KMS-11 (cell line): ENCODE results near the gene RPTN.

Experiments
- H2AFZ ChIP-seq: fragments of 200-600 bp; sonication (generic); 2 replicates; pipeline ENCODE4 v1.6.1; 2016; ENCODE audit warnings: antibody characterized with exemption, mixed run types, low read depth
- H3K27ac ChIP-seq: fragments of 200-600 bp; sonication (generic); 2 replicates; pipeline ENCODE4 v1.6.1; 2016; ENCODE audit warnings: mild to moderate bottlenecking, mixed run types
- H3K27me3 ChIP-seq: fragments of 200-600 bp; sonication (generic); 2 replicates; pipeline ENCODE4 v1.6.1; 2017; ENCODE audit warnings: mild to moderate bottlenecking, low read depth, mixed run types, moderate library complexity; ENCODE audit not compliant: insufficient read depth
- H3K36me3 ChIP-seq: fragments of 200-600 bp; sonication (generic); 2 replicates; pipeline ENCODE4 v1.6.1; 2017; ENCODE audit warnings: mild to moderate bottlenecking, mixed run types; ENCODE audit not compliant: insufficient read depth
- H3K4me1 ChIP-seq: fragments of 200-600 bp; sonication (generic); 2 replicates; pipeline ENCODE4 v1.6.1; 2016; ENCODE audit warnings: mild to moderate bottlenecking, low read depth, mixed run types; ENCODE audit not compliant: poor library complexity, severe bottlenecking
- H3K4me2 ChIP-seq: fragments of 200-600 bp; sonication (generic); 2 replicates; pipeline ENCODE4 v1.7.0; 2016; ENCODE audit warnings: mild to moderate bottlenecking, mixed run types
- H3K4me3 ChIP-seq: fragments of 200-600 bp; sonication (generic); IDR thresholded peaks from 2 replicates; pipeline ENCODE4 v1.6.1; 2017; ENCODE audit warnings: low read depth, low read length, mixed read lengths; ENCODE audit not compliant: insufficient read depth
- H3K79me2 ChIP-seq: fragments of 200-600 bp; sonication (generic); 2 replicates; pipeline ENCODE4 v1.6.1; 2016; ENCODE audit warnings: low read depth, mixed run types; ENCODE audit not compliant: insufficient read depth
- H3K9ac ChIP-seq: fragments of 200-600 bp; sonication (generic); 2 replicates; pipeline ENCODE4 v1.6.1; 2016; ENCODE audit warnings: mild to moderate bottlenecking, mixed run types
- H4K20me1 ChIP-seq: fragments of 200-600 bp; sonication (generic); 2 replicates; pipeline ENCODE4 v1.6.1; 2016; ENCODE audit warnings: mild to moderate bottlenecking, mixed run types; ENCODE audit not compliant: insufficient read depth
- CTCF ChIP-seq: fragments of 200-600 bp; sonication (generic); conservative IDR thresholded peaks from 2 replicates; pipeline ENCODE4 v1.6.1; 2017; ENCODE audit warnings: low read depth, mild to moderate bottlenecking, antibody characterized with exemption, low read length, moderate library complexity, mixed read lengths

RPTN gene

GRCh38 chr1:152191260-152191659, 32.2 kb upstream of the RPTN start:
- Histone ChIP-seq H3K36me3 (no peaks in the 10 kb centered on the region), H4K20me1 (no peaks in the 10 kb centered on the region), H3K27me3 (no peaks in the 10 kb centered on the region; the same call in 1 of the 2 replicates), H3K27ac (no peak overlapping the region), H3K4me1 (peaks cover 4% of the 10 kb centered on the region), H3K79me2 (no peaks in the 10 kb centered on the region), H3K4me2 (no peak overlapping the region), H2AFZ (no peak overlapping the region), H3K9ac (no peak overlapping the region), H3K4me3 (no peak overlapping the region)
- TF ChIP-seq CTCF, result 0 out of 2 replicates have a peak, but pooled peaks have one; percentile 18

GRCh38 chr1:152190589-152190988, 31.6 kb upstream of the RPTN start:
- no peak overlapping the region for H3K27ac ChIP-seq
- H2AFZ ChIP-seq, result no peak overlapping the region
- H3K4me2 ChIP-seq, result no peak overlapping the region
- no peaks in the 10 kb centered on the region; the same call in 1 of the 2 replicates for H3K27me3 ChIP-seq
- H3K9ac ChIP-seq, result no peak overlapping the region
- no peak overlapping the region for H3K4me3 ChIP-seq
- peaks cover 4% of the 10 kb centered on the region for H3K4me1 ChIP-seq
- H3K79me2 ChIP-seq, result no peaks in the 10 kb centered on the region
- no peaks in the 10 kb centered on the region for H3K36me3 ChIP-seq
- no peak for TF ChIP-seq CTCF
- no peaks in the 10 kb centered on the region for H4K20me1 ChIP-seq

- H2AFZ ChIP-seq, result no peak overlapping the region
- no peak overlapping the region for H3K4me2 ChIP-seq
- peak; percentile 100 for TF ChIP-seq CTCF
- no peak overlapping the region for H3K4me3 ChIP-seq
- H3K36me3 ChIP-seq, result no peaks in the 10 kb centered on the region
- H3K27ac ChIP-seq, result no peak overlapping the region
- H3K9ac ChIP-seq, result no peak overlapping the region
- H4K20me1 ChIP-seq, result no peaks in the 10 kb centered on the region
- H3K79me2 ChIP-seq, result no peaks in the 10 kb centered on the region
- H3K27me3 ChIP-seq, result no peaks in the 10 kb centered on the region; the same call in 1 of the 2 replicates
- H3K4me1 ChIP-seq, result peaks cover 8% of the 10 kb centered on the region
Measured at GRCh38 chr1:152189657-152190442, 30.8 kb upstream of the RPTN start.

- Histone ChIP-seq H4K20me1 (no peaks in the 10 kb centered on the region), H3K27me3 (no peaks in the 10 kb centered on the region; the same call in 1 of the 2 replicates), H3K4me3 (no peak overlapping the region), H3K36me3 (no peaks in the 10 kb centered on the region), H2AFZ (peak overlapping the region; percentile 19; the same call in 1 of the 2 replicates), H3K4me2 (no peak overlapping the region), H3K9ac (no peak overlapping the region), H3K27ac (no peak overlapping the region), H3K79me2 (no peaks in the 10 kb centered on the region), H3K4me1 (peaks cover 8% of the 10 kb centered on the region)
- peak; percentile 100 for TF ChIP-seq CTCF
Measured at GRCh38 chr1:152188673-152189591, 29.9 kb upstream of the RPTN start.
